Endothelial cell of umbilical vein (primary cell): Measurements from ENCODE around the gene ISY1. TPM values are rescaled to one million over a fixed set of nuclear protein-coding genes. Genes with fewer than 3 reads are reported as not detected.
"Not testable (repeated sequence)": the region's sequence is repeated elsewhere in the genome, so short reads cannot be mapped to it uniquely, and the experiment has no call there.

Experiments
- BruUV-seq: library from RNA; stranded (reverse); fragments of 400-500 nt; replicated peaks from 2 replicates; lab custom pipeline; 2021; lab: Mats Ljungman, UMichigan
- CTCF ChIA-PET: fragments of 300-600, 350-600 bp; sonication (Branson Sonifier 250); formaldehyde crosslinking; loops from one replicate; lab custom pipeline; 2021; ENCODE audit warnings: antibody characterized with exemption, inconsistent platforms; lab: Charles Lee
- POLR2A ChIA-PET: fragments of 300-600, 350-600 bp; sonication (Branson Sonifier 250); formaldehyde crosslinking; loops from one replicate; lab custom pipeline; 2021; ENCODE audit warnings: antibody characterized with exemption, inconsistent platforms; lab: Charles Lee
- DNase-seq: peaks from one replicate; pipeline ENCODE4 v3.0.0-alpha.2; 2011; ENCODE audit warnings: low read depth, low spot score
- FAIRE-seq: peaks from 2 replicates; lab custom pipeline; 2011; peaks lifted over from hg19 to GRCh38; lab: Jason Lieb, UNC
- H2AFZ ChIP-seq: 2 replicates; pipeline ENCODE4 v1.6.0; 2012; ENCODE audit warnings: low read depth, low read length, control low read depth, inconsistent platforms
- H3K27ac ChIP-seq: 2 replicates; pipeline ENCODE4 v1.5.1; 2011; ENCODE audit warnings: low read depth, mild to moderate bottlenecking, control low read depth, low read length, moderate library complexity; ENCODE audit not compliant: insufficient read depth
- H3K27me3 ChIP-seq, 2 experiments: 2 replicates each; pipeline versions ENCODE4 v1.6.0 to v1.6.1; 2011; ENCODE audit warnings: low read length in 2 of 2, mixed read lengths in 1 of 2; ENCODE audit not compliant: control insufficient read depth in 2 of 2, insufficient read depth in 2 of 2
- H3K36me3 ChIP-seq, 2 experiments: 2 replicates in 1 of 2; 3 replicates in 1 of 2; pipeline ENCODE4 v1.5.1; 2011; ENCODE audit warnings: low read length in 2 of 2, mild to moderate bottlenecking in 1 of 2, moderate library complexity in 1 of 2; ENCODE audit not compliant: control insufficient read depth in 2 of 2, insufficient read depth in 2 of 2; ENCODE audit errors: extremely low read depth in 1 of 2
- H3K4me1 ChIP-seq: 3 replicates; pipeline ENCODE4 v1.5.1; 2011; ENCODE audit warnings: mild to moderate bottlenecking, low read length; ENCODE audit not compliant: control insufficient read depth, insufficient read depth; ENCODE audit errors: extremely low read depth
- H3K4me2 ChIP-seq: 2 replicates; pipeline ENCODE4 v1.6.1; 2011; ENCODE audit warnings: low read length, control low read depth, mixed read lengths; ENCODE audit not compliant: insufficient read depth
- H3K4me3 ChIP-seq, 3 experiments: fragments of 200-600 bp in 1 of 3; sonication (generic), shearing (Covaris generic) in 1 of 3; replicated peaks in 1 of 3; 2 replicates each; pipeline ENCODE4 v1.5.1; 2011 to 2016; ENCODE audit warnings: control low read depth in 3 of 3, low read length in 3 of 3, mild to moderate bottlenecking in 2 of 3, inconsistent platforms in 1 of 3, low read depth in 1 of 3, moderate library complexity in 1 of 3; ENCODE audit not compliant: insufficient read depth in 1 of 3
- H3K79me2 ChIP-seq: 2 replicates; pipeline ENCODE4 v1.6.0; 2012; ENCODE audit warnings: low read length, inconsistent platforms; ENCODE audit not compliant: control insufficient read depth, insufficient read depth
- H3K9ac ChIP-seq: replicated peaks from 2 replicates; pipeline ENCODE3; 2011; ENCODE audit warnings: low read length, control low read depth; ENCODE audit not compliant: insufficient read depth; ENCODE audit errors: extremely low read depth
- H3K9me1 ChIP-seq: replicated peaks from 3 replicates; pipeline ENCODE4 v1.6.0; 2011; ENCODE audit warnings: mild to moderate bottlenecking, low read length; ENCODE audit not compliant: control insufficient read depth, insufficient read depth; ENCODE audit errors: extremely low read depth
- H3K9me3 ChIP-seq: replicated peaks from 2 replicates; pipeline ENCODE4 v1.5.1; 2012; ENCODE audit warnings: low read length, inconsistent platforms; ENCODE audit not compliant: control insufficient read depth, insufficient read depth
- H4K20me1 ChIP-seq: replicated peaks from 2 replicates; pipeline ENCODE3; 2011; ENCODE audit warnings: mild to moderate bottlenecking, low read length; ENCODE audit not compliant: control insufficient read depth, insufficient read depth; ENCODE audit errors: extremely low read depth
- CTCF ChIP-seq, 2 donors: IDR thresholded peaks; 1 replicate in 1 of 2; 2 replicates in 1 of 2; pipeline ENCODE4 v1.5.1; 2011; ENCODE audit warnings: low read length in 2 of 2, mild to moderate bottlenecking in 2 of 2, moderate library complexity in 2 of 2, control low read depth in 1 of 2, inconsistent platforms in 1 of 2, low read depth in 1 of 2; ENCODE audit not compliant: insufficient read depth in 1 of 2; ENCODE audit errors: extremely low read depth in 1 of 2
- EZH2 ChIP-seq: IDR thresholded peaks from 2 replicates; pipeline ENCODE4 v1.6.1; 2012; ENCODE audit warnings: borderline replicate concordance, low read depth, mild to moderate bottlenecking, moderate library complexity, low read length, inconsistent platforms; ENCODE audit not compliant: severe bottlenecking
- FOS ChIP-seq: IDR thresholded peaks from 2 replicates; pipeline ENCODE4 v1.6.1; 2011; ENCODE audit warnings: mild to moderate bottlenecking, low read length, moderate library complexity, borderline replicate concordance; ENCODE audit not compliant: insufficient read depth
- GATA2 ChIP-seq: IDR thresholded peaks from 2 replicates; pipeline ENCODE4 v1.7.0; 2011; ENCODE audit warnings: low read depth, mild to moderate bottlenecking, moderate library complexity, mixed read lengths, low read length; ENCODE audit not compliant: insufficient read length, insufficient read depth
- JUN ChIP-seq: IDR thresholded peaks from 2 replicates; pipeline ENCODE4 v1.6.1; 2011; ENCODE audit warnings: borderline replicate concordance, low read depth; ENCODE audit not compliant: insufficient read length, insufficient read depth
- MAX ChIP-seq: IDR thresholded peaks from 2 replicates; pipeline ENCODE4 v1.6.1; 2011; ENCODE audit not compliant: insufficient read depth, insufficient read length
- MYC ChIP-seq: IDR thresholded peaks from one replicate; pipeline ENCODE4 v1.6.1; 2011; ENCODE audit warnings: mild to moderate bottlenecking, low read depth, low read length
- POLR2A ChIP-seq: IDR thresholded peaks from 2 replicates; pipeline ENCODE4 v1.6.1; 2012; ENCODE audit warnings: low read depth, mild to moderate bottlenecking, control low read depth, low read length
- POLR2AphosphoS5 ChIP-seq: IDR thresholded peaks from 2 replicates; pipeline ENCODE4 v1.6.1; 2012; ENCODE audit warnings: low read depth, mild to moderate bottlenecking, control low read depth, low read length, moderate library complexity; ENCODE audit not compliant: insufficient read depth
- dilution Hi-C: fragments of 300-500 bp; cut with MboI; formaldehyde crosslinking; loops from one replicate; pipeline ENCODE4 v1.15.0; 2019; ENCODE audit warnings: low sequenced_read_pairs; ENCODE audit not compliant: extremely low pct_ligation_motif_present
- intact Hi-C: fragments of 100-400 bp; cut with micrococcal nuclease; formaldehyde crosslinking; loops from one replicate; pipeline ENCODE4 v1.10.0; 2022
- polyA plus RNA-seq, 4 experiments: library from polyadenylated mRNA; depleted of rRNA in 3 of 4; stranded (reverse) in 3 of 4; unstranded in 1 of 4; fragments of >200 nt; gene quantifications; 2 replicates each; pipeline versions ENCODE4 v1.2.1 to v1.2.3, GENCODE V29; 2011 to 2012; ENCODE audit warnings: missing spikeins in 1 of 4
- total RNA-seq: library from RNA; stranded (reverse); gene quantifications from 2 replicates; pipeline ENCODE4 v1.2.3, GENCODE V29; 2021

ISY1 gene
- total and polyA plus RNA-seq, 2 donors (not counting 3 experiments of a cell fraction or from before 2014, with no cell fraction given) = 50.7 to 59.4 TPM

- H3K4me1 ChIP-seq = no peaks in the 10 kb centered on the region
- intact Hi-C loops = no loop called here
- FAIRE-seq (no peak), DNase-seq (no peak)
- H4K20me1 ChIP-seq = no peaks in the 10 kb centered on the region
- H3K9ac ChIP-seq = no peak overlapping the region
- H3K79me2 ChIP-seq = no peaks in the 10 kb centered on the region
- no peaks in the 10 kb centered on the region for H3K9me1 ChIP-seq
- POLR2A ChIA-PET = no interaction called here
- H3K4me3 ChIP-seq = no peak overlapping the region
- CTCF ChIA-PET = interaction anchor here (1.6 to 6.9 kb wide), 2 partner anchors 101 to 174 kb away, joined by 4 to 32 read pairs; no protein-coding TSS in a partner anchor
- no TSS peak for BruUV-seq
- no peaks in the 10 kb centered on the region for H3K27me3 ChIP-seq
- H3K9me3 ChIP-seq = no peaks in the 10 kb centered on the region
- no peak overlapping the region for H3K4me2 ChIP-seq
- TF ChIP-seq GATA2 = no peak
- TF ChIP-seq POLR2AphosphoS5 = no peak
- no peak for TF ChIP-seq MYC
- no peak for TF ChIP-seq EZH2
- TF ChIP-seq POLR2A = no peak
- no peak for TF ChIP-seq JUN
- no peak for TF ChIP-seq FOS
- no peak for TF ChIP-seq MAX
- no peak for TF ChIP-seq CTCF (IDR thresholded peaks at IDR 0.05; ENCODE audit: extremely low read depth in 1 of 2, insufficient read depth in 1 of 2, low read depth in 1 of 2, low read length in 2 of 2)
- peaks cover 3 to 8% of the 10 kb centered on the region in 2 experiments for H3K36me3 ChIP-seq
- dilution Hi-C loops = no loop called here
- H3K27ac ChIP-seq = no peak overlapping the region
- H2AFZ ChIP-seq = no peak overlapping the region
These were observed 16.1 kb downstream of the ISY1 start for GRCh38 chr3:129144786-129145185.

GRCh38 chr3:129141011-129141410 is 19.9 kb downstream of the ISY1 start:
- BruUV-seq, H3K4me2 ChIP-seq, H3K9me1 ChIP-seq, H3K4me1 ChIP-seq, H3K4me3 ChIP-seq, intact Hi-C loops, H3K79me2 ChIP-seq, H3K9ac ChIP-seq, DNase-seq, POLR2A ChIA-PET, H3K9me3 ChIP-seq, dilution Hi-C loops, H2AFZ ChIP-seq, H3K27ac ChIP-seq, FAIRE-seq, H3K36me3 ChIP-seq, H3K27me3 ChIP-seq, H4K20me1 ChIP-seq: not testable (repeated sequence)
- CTCF ChIA-PET = interaction anchor here (2.5 kb wide), 1 partner anchor 170 kb away, joined by 9 read pairs; no protein-coding TSS in a partner anchor
